Muscle layer of duodenum (tissue), 2 donors: ENCODE data around the gene ACO1.

Source experiments
- H3K27ac ChIP-seq: one replicate; pipeline ENCODE4 v1.7.0; 2013; ENCODE audit warnings: mild to moderate bottlenecking, low read length
- H3K27me3 ChIP-seq: one replicate; pipeline ENCODE4 v1.7.0; 2013; ENCODE audit warnings: low read depth, mild to moderate bottlenecking, control low read depth, low read length
- H3K36me3 ChIP-seq, 2 donors: one replicate each; pipeline ENCODE4 v1.7.0; 2013; ENCODE audit warnings: low read length in 2 of 2, control low read depth in 1 of 2, mild to moderate bottlenecking in 1 of 2; ENCODE audit not compliant: insufficient read depth in 2 of 2, control insufficient read depth in 1 of 2
- H3K4me1 ChIP-seq, 2 donors: one replicate each; pipeline ENCODE4 v1.7.0; 2013; ENCODE audit warnings: low read length in 2 of 2, mild to moderate bottlenecking in 2 of 2, control low read depth in 1 of 2, moderate library complexity in 1 of 2; ENCODE audit not compliant: insufficient read depth in 2 of 2, control insufficient read depth in 1 of 2
- H3K4me3 ChIP-seq, 2 donors: one replicate each; pipeline ENCODE4 v1.7.0; 2013; ENCODE audit warnings: low read length in 2 of 2, low read depth in 1 of 2, mild to moderate bottlenecking in 1 of 2
- H3K9me3 ChIP-seq, 2 donors: one replicate each; pipeline ENCODE4 v1.7.0; 2013; ENCODE audit warnings: low read length in 2 of 2, control low read depth in 1 of 2, mild to moderate bottlenecking in 1 of 2; ENCODE audit not compliant: control insufficient read depth in 1 of 2
- donor health status: healthy.

Gene ACO1

DNA sequence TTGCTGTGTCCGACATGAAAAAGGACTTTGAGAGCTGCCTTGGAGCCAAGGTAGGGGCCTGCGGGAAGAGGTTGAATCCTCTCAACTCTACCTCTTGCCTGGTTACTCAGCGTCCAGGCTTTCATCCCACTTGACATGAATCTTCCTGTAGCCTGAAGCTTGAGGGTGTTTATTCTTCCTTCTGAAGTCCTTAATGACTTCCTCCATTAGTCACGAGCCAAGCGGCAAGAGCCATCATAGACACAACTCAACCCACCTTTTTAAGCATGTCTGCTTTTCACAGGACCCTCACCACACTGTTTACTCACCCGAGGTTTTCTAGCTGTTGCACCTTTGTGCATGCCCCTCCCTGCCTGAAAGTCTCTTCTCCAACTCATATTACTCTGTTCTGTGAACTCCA lies 40.2 kb downstream of the ACO1 start:
- H3K27ac ChIP-seq, result no peak overlapping the region
- no peaks in the 10 kb centered on the region for H3K27me3 ChIP-seq
- no peaks in the 10 kb centered on the region for H3K4me1 ChIP-seq
- H3K36me3 ChIP-seq, result peaks cover 27 to 74% of the 10 kb centered on the region in 2 donors
- H3K9me3 ChIP-seq, result no peaks in the 10 kb centered on the region
- no peak overlapping the region for H3K4me3 ChIP-seq

GRCh38 chr9:32426278-32426939 lies 42.0 kb downstream of the ACO1 start:
- Histone ChIP-seq H3K27me3 (no peaks in the 10 kb centered on the region), H3K36me3 (peaks cover 34 to 70% of the 10 kb centered on the region in 2 donors), H3K4me3 (peak overlapping the region in 1 of 2 donors; percentile 28), H3K9me3 (no peaks in the 10 kb centered on the region), H3K27ac (peak overlapping the region; percentile 64), H3K4me1 (no peaks in the 10 kb centered on the region)

- no peak overlapping the region for H3K27ac ChIP-seq
- H3K4me1 ChIP-seq, result no peaks in the 10 kb centered on the region
- H3K4me3 ChIP-seq, result no peak overlapping the region
- no peaks in the 10 kb centered on the region for H3K9me3 ChIP-seq
- H3K36me3 ChIP-seq, result peaks cover 40 to 72% of the 10 kb centered on the region in 2 donors
- H3K27me3 ChIP-seq, result no peaks in the 10 kb centered on the region
These were observed 42.8 kb downstream of the ACO1 start for GRCh38 chr9:32427111-32427873.

GRCh38 chr9:32430720-32431119 lies 46.3 kb downstream of the ACO1 start:
- Histone ChIP-seq H3K27ac (no peak overlapping the region), H3K4me1 (no peaks in the 10 kb centered on the region)

GRCh38 chr9:32431196-32431595 lies 46.8 kb downstream of the ACO1 start:
- Histone ChIP-seq H3K9me3 (no peaks in the 10 kb centered on the region), H3K27me3 (no peaks in the 10 kb centered on the region), H3K27ac (no peak overlapping the region), H3K4me1 (no peaks in the 10 kb centered on the region), H3K4me3 (no peak overlapping the region), H3K36me3 (peaks cover 52 to 76% of the 10 kb centered on the region in 2 donors)

More at GRCh38 chr9:32430720-32431119, 46.3 kb downstream of the ACO1 start:
- Histone ChIP-seq H3K36me3 (peaks cover 47 to 76% of the 10 kb centered on the region in 2 donors), H3K9me3 (no peaks in the 10 kb centered on the region), H3K27me3 (no peaks in the 10 kb centered on the region), H3K4me3 (no peak overlapping the region)

DNA sequence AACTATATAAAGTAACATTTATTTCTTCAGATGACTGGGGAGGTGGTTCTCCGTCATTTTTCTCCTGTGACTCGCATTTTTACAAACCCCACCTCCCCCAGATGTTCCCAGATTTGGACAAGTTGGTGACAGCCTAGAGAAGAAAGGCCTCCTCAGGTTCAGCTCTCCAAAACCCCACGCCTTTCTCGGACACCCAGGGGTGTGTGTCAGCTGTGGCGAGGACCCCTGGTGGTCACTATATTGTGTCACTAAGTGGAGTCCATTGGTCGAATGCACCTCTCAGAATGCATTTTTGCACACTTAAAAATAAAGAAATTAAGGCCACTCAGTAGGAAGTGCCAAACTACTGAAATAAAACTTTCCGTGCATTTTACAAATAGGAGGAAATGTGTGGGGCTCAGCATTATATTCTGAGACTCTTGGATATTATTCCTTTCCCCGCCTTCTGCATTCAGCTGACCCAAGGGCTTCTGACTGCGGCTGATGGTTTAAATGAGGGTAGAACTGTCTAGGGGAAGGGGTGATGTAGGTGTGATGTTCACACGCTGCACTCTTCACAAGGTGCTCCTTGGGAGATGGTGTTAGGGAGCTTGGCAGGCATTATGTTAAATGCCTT lies 47.6 kb downstream of the ACO1 start:
- H3K36me3 ChIP-seq, result peaks cover 60 to 77% of the 10 kb centered on the region in 2 donors
- no peak overlapping the region for H3K27ac ChIP-seq
- no peaks in the 10 kb centered on the region for H3K4me1 ChIP-seq

GRCh38 chr9:32434892-32435291 lies 50.4 kb downstream of the ACO1 start:
- no peaks in the 10 kb centered on the region for H3K9me3 ChIP-seq
- H3K27me3 ChIP-seq, result no peaks in the 10 kb centered on the region
- peaks cover 69 to 82% of the 10 kb centered on the region in 2 donors for H3K36me3 ChIP-seq
- no peak overlapping the region for H3K4me3 ChIP-seq
- H3K4me1 ChIP-seq, result no peaks in the 10 kb centered on the region
- H3K27ac ChIP-seq, result no peak overlapping the region

More for the DNA sequence above, 47.6 kb downstream of the ACO1 start:
- Histone ChIP-seq H3K27me3 (no peaks in the 10 kb centered on the region), H3K4me3 (no peak overlapping the region), H3K9me3 (no peaks in the 10 kb centered on the region)

- H3K36me3 ChIP-seq, result peaks cover 38% of the 10 kb centered on the region in 2 donors
- no peak overlapping the region for H3K4me3 ChIP-seq
- no peaks in the 10 kb centered on the region for H3K9me3 ChIP-seq
- no peaks in the 10 kb centered on the region for H3K27me3 ChIP-seq
- H3K4me1 ChIP-seq, result no peaks in the 10 kb centered on the region
- H3K27ac ChIP-seq, result no peak overlapping the region
These were observed 57.2 kb downstream of the ACO1 start for GRCh38 chr9:32441678-32442077.

- Histone ChIP-seq H3K4me1 (no peaks in the 10 kb centered on the region), H3K9me3 (no peaks in the 10 kb centered on the region), H3K36me3 (peaks cover 31 to 34% of the 10 kb centered on the region in 2 donors)
These were observed 58.0 kb downstream of the ACO1 start for GRCh38 chr9:32442433-32442832.

GRCh38 chr9:32449969-32450368 lies 65.5 kb downstream of the ACO1 start:
- H3K9me3 ChIP-seq, result no peaks in the 10 kb centered on the region
- H3K4me1 ChIP-seq, result no peaks in the 10 kb centered on the region
- H3K36me3 ChIP-seq, result peaks cover 44 to 61% of the 10 kb centered on the region in 2 donors
- H3K27ac ChIP-seq, result no peak overlapping the region
- no peak overlapping the region for H3K4me3 ChIP-seq
- H3K27me3 ChIP-seq, result no peaks in the 10 kb centered on the region

More at GRCh38 chr9:32442433-32442832, 58.0 kb downstream of the ACO1 start:
- Histone ChIP-seq H3K27me3 (no peaks in the 10 kb centered on the region), H3K4me3 (no peak overlapping the region), H3K27ac (no peak overlapping the region)

GRCh38 chr9:32454280-32454679 lies 69.8 kb downstream of the ACO1 start:
- H3K36me3 ChIP-seq, result peaks cover 54 to 57% of the 10 kb centered on the region in 2 donors
- no peaks in the 10 kb centered on the region for H3K4me1 ChIP-seq
- no peaks in the 10 kb centered on the region for H3K27me3 ChIP-seq
- H3K4me3 ChIP-seq, result no peak overlapping the region
- H3K27ac ChIP-seq, result no peak overlapping the region
- no peaks in the 10 kb centered on the region for H3K9me3 ChIP-seq
